T-helper 17 cell (primary cell): ENCODE results near the gene PLOD2. TPM values are rescaled to one million over a fixed set of nuclear protein-coding genes. Genes with fewer than 3 reads are reported as not detected.

Experiments
- ATAC-seq: fragments of 150-1000 bp; cut with Tn5 transposase; 2 replicates; pipeline ENCODE4 v1.10.0; 2021; ENCODE audit warnings: mild to moderate bottlenecking, moderate library complexity
- DNase-seq, 3 donors: peaks; one replicate each; pipeline versions ENCODE4 v3.0.0 to v3.0.0-alpha.2; 2020 to 2021
- H3K9me3 ChIP-seq: one replicate; pipeline ENCODE4 v1.7.0; 2013; ENCODE audit warnings: low read length, mild to moderate bottlenecking; ENCODE audit not compliant: control insufficient read depth, poor library complexity, severe bottlenecking
- H3K27ac Mint-ChIP-seq: one replicate; pipeline ENCODE4 v1.8.0; 2022; ENCODE audit warnings: mild to moderate bottlenecking, moderate library complexity, mixed read lengths
- H3K27me3 Mint-ChIP-seq: one replicate; pipeline ENCODE4 v1.8.0; 2022; ENCODE audit warnings: mixed read lengths
- H3K36me3 Mint-ChIP-seq: one replicate; pipeline ENCODE4 v1.8.0; 2022; ENCODE audit warnings: low read depth, mixed read lengths
- H3K4me1 Mint-ChIP-seq: one replicate; pipeline ENCODE4 v1.8.0; 2022; ENCODE audit warnings: mild to moderate bottlenecking, mixed read lengths
- H3K4me3 Mint-ChIP-seq: one replicate; pipeline ENCODE4 v1.8.0; 2022; ENCODE audit warnings: mild to moderate bottlenecking, moderate library complexity, mixed read lengths
- total RNA-seq, 4 donors: library from RNA in 2 of 4; stranded (reverse) in 2 of 4; gene quantifications; one replicate each; pipeline ENCODE4 v1.2.3 and lab custom pipeline; 2022 to 2026

The PLOD2 gene
- total RNA-seq, 2 donors from 2014 or later: 0.17 to 1.9 TPM

GRCh38 chr3:146163584-146163983, 2.6 kb upstream of the PLOD2 start:
- DNase-seq: no peak
- H3K27me3 Mint-ChIP-seq: peaks cover 50% of the 10 kb centered on the region
- H3K27ac Mint-ChIP-seq: no peak overlapping the region
- H3K9me3 ChIP-seq: no peaks in the 10 kb centered on the region
- no peak for ATAC-seq
- peaks cover 6% of the 10 kb centered on the region for H3K4me1 Mint-ChIP-seq
- H3K36me3 Mint-ChIP-seq: peaks cover 3% of the 10 kb centered on the region
- no peak overlapping the region for H3K4me3 Mint-ChIP-seq

- Mint-ChIP-seq H3K4me3 (no peak overlapping the region), H3K4me1 (peaks cover 6% of the 10 kb centered on the region), H3K27me3 (peaks cover 57% of the 10 kb centered on the region), H3K27ac (no peak overlapping the region), H3K36me3 (peaks cover 3% of the 10 kb centered on the region)
- ATAC-seq: no peak
- H3K9me3 ChIP-seq: no peaks in the 10 kb centered on the region
- DNase-seq: no peak
Measured at GRCh38 chr3:146162561-146162960, 1.6 kb upstream of the PLOD2 start.

GRCh38 chr3:146161663-146162002, 649 bp upstream of the PLOD2 start:
- H3K27ac Mint-ChIP-seq: no peak overlapping the region
- peaks cover 66% of the 10 kb centered on the region for H3K27me3 Mint-ChIP-seq
- no peaks in the 10 kb centered on the region for H3K9me3 ChIP-seq
- peaks cover 6% of the 10 kb centered on the region for H3K4me1 Mint-ChIP-seq
- DNase-seq (no peak), ATAC-seq (no peak)
- peak overlapping the region; percentile 47 for H3K4me3 Mint-ChIP-seq
- H3K36me3 Mint-ChIP-seq: peaks cover 3% of the 10 kb centered on the region

GRCh38 chr3:146160321-146160963, 542 bp downstream of the PLOD2 start:
- peak overlapping the region; percentile 65 for H3K27ac Mint-ChIP-seq
- peaks cover 6% of the 10 kb centered on the region for H3K4me1 Mint-ChIP-seq
- H3K4me3 Mint-ChIP-seq: peak overlapping the region; percentile 75
- peaks cover 66% of the 10 kb centered on the region for H3K27me3 Mint-ChIP-seq
- no peaks in the 10 kb centered on the region for H3K9me3 ChIP-seq
- no peak for DNase-seq
- peaks cover 3% of the 10 kb centered on the region for H3K36me3 Mint-ChIP-seq
- no peak for ATAC-seq

- H3K36me3 Mint-ChIP-seq: peaks cover 3% of the 10 kb centered on the region
- H3K4me3 Mint-ChIP-seq: peak overlapping the region; percentile 75
- H3K9me3 ChIP-seq: no peaks in the 10 kb centered on the region
- DNase-seq (no peak), ATAC-seq (no peak)
- peaks cover 62% of the 10 kb centered on the region for H3K27me3 Mint-ChIP-seq
- H3K27ac Mint-ChIP-seq: peak overlapping the region; percentile 65
- H3K4me1 Mint-ChIP-seq: peaks cover 6% of the 10 kb centered on the region
Measured at GRCh38 chr3:146159616-146160320, 1.2 kb downstream of the PLOD2 start.

GRCh38 chr3:146159037-146159436, 1.9 kb downstream of the PLOD2 start:
- peaks cover 3% of the 10 kb centered on the region for H3K36me3 Mint-ChIP-seq
- H3K27me3 Mint-ChIP-seq: peaks cover 62% of the 10 kb centered on the region

GRCh38 chr3:146157325-146158060, 3.5 kb downstream of the PLOD2 start:
- no peak overlapping the region for H3K27ac Mint-ChIP-seq
- H3K4me1 Mint-ChIP-seq: peaks cover 6% of the 10 kb centered on the region
- no peak for ATAC-seq

More at GRCh38 chr3:146159037-146159436, 1.9 kb downstream of the PLOD2 start:
- no peak overlapping the region for H3K4me3 Mint-ChIP-seq
- no peak for ATAC-seq
- no peak for DNase-seq
- no peak overlapping the region for H3K27ac Mint-ChIP-seq
- peaks cover 6% of the 10 kb centered on the region for H3K4me1 Mint-ChIP-seq
- H3K9me3 ChIP-seq: no peaks in the 10 kb centered on the region

GRCh38 chr3:146156666-146157314, 4.2 kb downstream of the PLOD2 start:
- H3K27me3 Mint-ChIP-seq: peaks cover 44% of the 10 kb centered on the region
- no peak overlapping the region for H3K4me3 Mint-ChIP-seq
- no peaks in the 10 kb centered on the region for H3K9me3 ChIP-seq
- DNase-seq (no peak), ATAC-seq (no peak)
- H3K27ac Mint-ChIP-seq: no peak overlapping the region
- H3K36me3 Mint-ChIP-seq: no peaks in the 10 kb centered on the region
- H3K4me1 Mint-ChIP-seq: peaks cover 6% of the 10 kb centered on the region

More at GRCh38 chr3:146157325-146158060, 3.5 kb downstream of the PLOD2 start:
- no peaks in the 10 kb centered on the region for H3K36me3 Mint-ChIP-seq
- no peaks in the 10 kb centered on the region for H3K9me3 ChIP-seq
- peaks cover 51% of the 10 kb centered on the region for H3K27me3 Mint-ChIP-seq
- H3K4me3 Mint-ChIP-seq: no peak overlapping the region
- no peak for DNase-seq

- no peak for DNase-seq
- H3K4me1 Mint-ChIP-seq: peaks cover 6% of the 10 kb centered on the region
- ATAC-seq: no peak
- no peak overlapping the region for H3K4me3 Mint-ChIP-seq
- H3K27me3 Mint-ChIP-seq: peaks cover 41% of the 10 kb centered on the region
- H3K9me3 ChIP-seq: no peaks in the 10 kb centered on the region
- no peak overlapping the region for H3K27ac Mint-ChIP-seq
- H3K36me3 Mint-ChIP-seq: no peaks in the 10 kb centered on the region
Measured at GRCh38 chr3:146156095-146156494, 4.9 kb downstream of the PLOD2 start.

- DNase-seq (no peak), ATAC-seq (no peak)
- Mint-ChIP-seq H3K36me3 (no peaks in the 10 kb centered on the region), H3K4me1 (peaks cover 3% of the 10 kb centered on the region), H3K27ac (no peak overlapping the region), H3K27me3 (peaks cover 37% of the 10 kb centered on the region), H3K4me3 (no peak overlapping the region)
- H3K9me3 ChIP-seq: no peaks in the 10 kb centered on the region
Measured at GRCh38 chr3:146154995-146155394, 6.0 kb downstream of the PLOD2 start.

- H3K4me1 Mint-ChIP-seq: no peaks in the 10 kb centered on the region
Measured at GRCh38 chr3:146154316-146154715, 6.7 kb downstream of the PLOD2 start.

GRCh38 chr3:146153429-146153828, 7.6 kb downstream of the PLOD2 start:
- Mint-ChIP-seq H3K27me3 (peaks cover 27% of the 10 kb centered on the region), H3K27ac (no peak overlapping the region), H3K36me3 (no peaks in the 10 kb centered on the region), H3K4me3 (no peak overlapping the region), H3K4me1 (no peaks in the 10 kb centered on the region)
- ATAC-seq (no peak), DNase-seq (no peak)
- no peaks in the 10 kb centered on the region for H3K9me3 ChIP-seq

More at GRCh38 chr3:146154316-146154715, 6.7 kb downstream of the PLOD2 start:
- no peak for DNase-seq
- Mint-ChIP-seq H3K27me3 (peaks cover 30% of the 10 kb centered on the region), H3K36me3 (no peaks in the 10 kb centered on the region), H3K4me3 (no peak overlapping the region), H3K27ac (no peak overlapping the region)
- H3K9me3 ChIP-seq: no peaks in the 10 kb centered on the region
- ATAC-seq: no peak

- Mint-ChIP-seq H3K4me1 (no peaks in the 10 kb centered on the region), H3K4me3 (no peak overlapping the region), H3K36me3 (no peaks in the 10 kb centered on the region), H3K27me3 (peaks cover 24% of the 10 kb centered on the region), H3K27ac (no peak overlapping the region)
- no peaks in the 10 kb centered on the region for H3K9me3 ChIP-seq
- ATAC-seq (no peak), DNase-seq (no peak)
Measured at GRCh38 chr3:146152834-146153233, 8.2 kb downstream of the PLOD2 start.
